ENCODE measurements around the gene PEX11B.

Gene PEX11B

DNA sequence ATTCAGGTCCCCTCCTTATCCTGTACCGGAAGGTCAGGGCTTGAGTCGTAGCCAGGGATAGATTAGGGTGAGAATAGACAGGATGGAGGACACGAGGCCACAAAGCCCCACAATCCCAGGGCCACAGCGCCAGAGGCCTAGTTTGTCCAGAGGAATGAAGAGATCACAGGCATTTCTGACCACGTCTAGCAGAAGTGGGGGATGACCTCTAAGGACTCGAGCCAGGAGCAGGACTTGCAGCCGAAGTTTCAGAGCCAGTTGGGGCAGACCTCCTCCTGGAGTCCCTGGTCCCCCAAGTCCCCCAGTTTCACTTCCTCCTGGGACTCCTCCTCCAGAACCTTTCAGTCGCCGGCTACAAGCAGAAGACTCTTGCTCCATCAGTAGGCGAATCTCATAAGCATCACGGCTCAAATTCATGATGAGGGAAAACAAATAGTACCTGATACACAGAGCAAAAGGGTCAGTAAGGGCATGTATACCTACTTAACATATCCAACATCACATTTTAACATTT lies 6.3 kb downstream of the PEX11B start:
- Histone ChIP-seq H3K27me3 (ENCODE audit: insufficient read depth, low read depth, severe bottlenecking) (no peaks in the 10 kb centered on the region), H3K4me3 (ENCODE audit: low read depth, low read length) (no peak overlapping the region), H3K9me3 (ENCODE audit: severe bottlenecking) (no peaks in the 10 kb centered on the region), H3K36me3 (peaks cover 58% of the 10 kb centered on the region), H3K27ac (no peak overlapping the region)
- DNase-seq, result no peak
- TF ChIP-seq, protein P1, sequence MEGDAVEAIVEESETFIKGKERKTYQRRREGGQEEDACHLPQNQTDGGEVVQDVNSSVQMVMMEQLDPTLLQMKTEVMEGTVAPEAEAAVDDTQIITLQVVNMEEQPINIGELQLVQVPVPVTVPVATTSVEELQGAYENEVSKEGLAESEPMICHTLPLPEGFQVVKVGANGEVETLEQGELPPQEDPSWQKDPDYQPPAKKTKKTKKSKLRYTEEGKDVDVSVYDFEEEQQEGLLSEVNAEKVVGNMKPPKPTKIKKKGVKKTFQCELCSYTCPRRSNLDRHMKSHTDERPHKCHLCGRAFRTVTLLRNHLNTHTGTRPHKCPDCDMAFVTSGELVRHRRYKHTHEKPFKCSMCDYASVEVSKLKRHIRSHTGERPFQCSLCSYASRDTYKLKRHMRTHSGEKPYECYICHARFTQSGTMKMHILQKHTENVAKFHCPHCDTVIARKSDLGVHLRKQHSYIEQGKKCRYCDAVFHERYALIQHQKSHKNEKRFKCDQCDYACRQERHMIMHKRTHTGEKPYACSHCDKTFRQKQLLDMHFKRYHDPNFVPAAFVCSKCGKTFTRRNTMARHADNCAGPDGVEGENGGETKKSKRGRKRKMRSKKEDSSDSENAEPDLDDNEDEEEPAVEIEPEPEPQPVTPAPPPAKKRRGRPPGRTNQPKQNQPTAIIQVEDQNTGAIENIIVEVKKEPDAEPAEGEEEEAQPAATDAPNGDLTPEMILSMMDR (IDR thresholded peaks at IDR 0.05; ENCODE audit: low read depth, low read length), result no peak

DNA sequence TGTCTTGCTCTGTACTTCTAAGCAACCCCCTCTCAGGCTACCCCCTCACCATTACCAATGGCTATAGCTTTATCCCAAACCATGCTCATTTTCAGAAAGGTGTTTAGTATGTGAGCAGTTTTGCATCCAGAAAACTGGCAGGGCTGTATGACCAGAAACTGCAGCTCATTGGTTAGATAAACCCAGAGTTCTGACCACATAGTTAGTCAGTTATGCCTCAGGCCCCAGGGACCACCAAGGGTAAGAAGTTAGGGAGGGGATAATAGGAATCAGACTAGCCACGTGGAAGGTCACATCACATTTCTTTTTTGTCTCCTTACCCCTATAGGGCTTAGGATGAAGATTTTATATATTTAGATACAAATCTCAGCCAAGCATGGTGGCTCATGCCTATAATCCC lies 9.9 kb downstream of the PEX11B start:
- Histone ChIP-seq H3K4me3 (ENCODE audit: low read depth, low read length) (no peak overlapping the region), H3K27me3 (ENCODE audit: insufficient read depth, low read depth, severe bottlenecking) (no peaks in the 10 kb centered on the region), H3K9me3 (ENCODE audit: severe bottlenecking) (no peaks in the 10 kb centered on the region), H3K36me3 (peaks cover 28% of the 10 kb centered on the region), H3K27ac (no peak overlapping the region)
- peak; percentile 5 for DNase-seq
- TF ChIP-seq, protein P1 (IDR thresholded peaks at IDR 0.05; ENCODE audit: low read depth, low read length), result no peak

DNA sequence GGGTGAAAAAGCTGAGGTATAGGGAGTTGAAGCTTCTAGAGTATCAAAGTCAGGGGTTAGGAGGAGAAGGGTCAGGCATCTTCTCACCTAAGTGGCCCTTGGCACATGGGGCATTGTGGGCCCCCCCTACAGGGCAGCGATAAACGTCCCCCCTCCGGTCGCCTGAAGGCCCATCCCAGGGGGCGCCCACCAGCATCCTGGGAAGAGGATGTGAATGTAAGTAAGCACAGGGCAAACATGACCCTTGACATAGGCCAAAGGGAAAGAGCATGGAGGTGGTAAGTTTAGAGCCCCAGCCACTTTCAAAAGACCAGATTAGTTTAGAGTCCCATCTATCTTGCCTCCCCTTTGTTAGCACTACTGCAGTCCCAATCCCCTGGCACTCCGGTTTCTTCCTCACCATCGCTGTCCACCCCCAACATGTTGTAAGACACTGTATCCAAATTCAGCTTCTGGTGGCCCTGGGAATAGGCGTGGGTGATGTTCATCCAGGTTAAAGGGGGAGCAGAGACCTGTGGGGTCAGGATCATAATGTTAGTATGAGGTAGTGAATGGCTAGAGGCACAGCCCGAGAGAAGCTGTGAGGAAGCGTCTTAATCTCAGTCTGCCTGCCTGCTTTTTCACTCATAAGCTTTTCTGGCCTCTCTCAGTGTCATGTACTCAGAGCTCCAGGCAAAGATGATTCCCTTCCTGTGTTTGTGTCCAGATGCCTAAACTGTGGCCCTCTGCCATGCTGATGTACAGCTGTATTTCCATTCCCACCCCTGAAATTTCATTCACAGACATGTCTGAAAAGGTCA lies 11.4 kb downstream of the PEX11B start:
- no peak overlapping the region for H3K27ac ChIP-seq
- no peaks in the 10 kb centered on the region for H3K9me3 ChIP-seq (ENCODE audit: severe bottlenecking)
- peak; percentile 10 for DNase-seq
- H3K4me3 ChIP-seq (ENCODE audit: low read depth, low read length), result no peak overlapping the region
- TF ChIP-seq, protein P1 (IDR thresholded peaks at IDR 0.05; ENCODE audit: low read depth, low read length), result no peak
- H3K36me3 ChIP-seq, result peaks cover 22% of the 10 kb centered on the region
- H3K27me3 ChIP-seq (ENCODE audit: insufficient read depth, low read depth, severe bottlenecking), result no peaks in the 10 kb centered on the region

DNA sequence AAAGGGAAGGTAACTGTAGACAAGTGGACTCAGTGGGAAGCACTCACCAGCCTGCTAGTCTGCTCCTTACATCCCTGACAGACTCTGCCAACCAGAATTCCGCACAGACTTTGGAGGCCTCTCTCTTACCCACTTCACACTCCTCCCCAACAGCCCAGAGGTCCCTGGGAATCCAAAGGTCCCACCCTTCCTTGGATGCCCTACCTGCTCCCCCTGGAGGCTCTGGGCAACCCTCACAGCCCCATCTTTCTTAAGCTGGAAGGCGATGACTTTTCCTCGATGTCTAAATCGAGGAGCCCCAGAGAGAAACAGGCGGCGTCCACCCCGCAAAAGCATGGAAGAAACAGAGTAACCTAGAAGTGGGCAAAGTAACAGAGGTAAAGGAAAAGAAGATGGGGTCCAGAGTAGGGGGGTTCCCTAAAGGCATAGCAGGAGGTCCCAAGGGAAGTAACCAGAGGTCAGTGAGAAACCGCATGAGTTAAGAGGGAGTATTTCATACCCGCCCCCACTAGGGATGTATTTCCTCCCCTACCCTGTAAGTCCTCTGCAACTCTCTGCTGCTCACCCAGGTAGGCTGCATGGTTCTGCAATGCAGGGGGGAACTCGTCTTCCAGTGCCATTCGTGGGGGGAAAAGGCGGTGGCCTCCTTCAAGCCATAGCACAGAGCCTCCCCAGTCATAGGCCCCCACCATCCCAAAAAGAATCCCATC lies 17.1 kb downstream of the PEX11B start:
- no peaks in the 10 kb centered on the region for H3K27me3 ChIP-seq (ENCODE audit: insufficient read depth, low read depth, severe bottlenecking)
- no peaks in the 10 kb centered on the region for H3K36me3 ChIP-seq
- no peak overlapping the region for H3K27ac ChIP-seq
- no peak overlapping the region for H3K4me3 ChIP-seq (ENCODE audit: low read depth, low read length)
- no peak for DNase-seq
- no peaks in the 10 kb centered on the region for H3K9me3 ChIP-seq (ENCODE audit: severe bottlenecking)
- TF ChIP-seq, protein P1 (IDR thresholded peaks at IDR 0.05; ENCODE audit: low read depth, low read length), result peak; percentile 32; the same call in 1 of the 2 replicates

DNA sequence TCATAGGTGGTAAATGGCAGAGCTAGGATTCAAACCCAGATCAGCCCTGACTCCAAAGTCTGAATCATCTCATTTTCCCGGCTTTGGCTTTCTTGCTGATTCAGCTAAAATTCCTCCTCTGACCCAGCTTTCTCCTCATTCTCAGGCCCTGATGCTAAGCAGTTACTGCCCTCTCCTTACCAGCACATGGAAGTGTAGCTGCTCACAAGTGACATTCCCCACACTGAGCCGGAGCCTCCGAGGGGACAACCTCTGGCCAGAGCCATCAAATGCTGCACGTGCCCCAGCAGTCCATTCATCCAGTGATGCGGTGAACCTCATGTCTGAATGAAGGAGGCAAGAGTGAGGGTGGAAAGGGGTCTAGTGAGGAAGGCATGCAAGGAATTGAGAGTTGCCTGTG lies 19.8 kb downstream of the PEX11B start:
- Histone ChIP-seq H3K9me3 (ENCODE audit: severe bottlenecking) (no peaks in the 10 kb centered on the region), H3K36me3 (no peaks in the 10 kb centered on the region), H3K27me3 (ENCODE audit: insufficient read depth, low read depth, severe bottlenecking) (no peaks in the 10 kb centered on the region), H3K27ac (no peak overlapping the region), H3K4me3 (ENCODE audit: low read depth, low read length) (no peak overlapping the region)
- TF ChIP-seq, protein P1 (IDR thresholded peaks at IDR 0.05; ENCODE audit: low read depth, low read length), result no peak
- no peak for DNase-seq
